IMR-90 (cell line): ENCODE results near the gene PTH1R. TPM values are rescaled to one million over a fixed set of nuclear protein-coding genes. Genes with fewer than 3 reads are reported as not detected.

ENCODE experiments used
- ATAC-seq: fragments of 200-7000 bp; cut with Tn5 transposase; 2 replicates; pipeline ENCODE4 v1.9.1; 2020; ENCODE audit warnings: low read depth, mild to moderate bottlenecking, moderate library complexity
- BruUV-seq: library from RNA; stranded (reverse); fragments of 400-500 nt; replicated peaks from 2 replicates; lab custom pipeline; 2021; lab: Mats Ljungman, UMichigan
- CTCF ChIA-PET: fragments of 300-600 bp; formaldehyde crosslinking; extraction: SDS; loops from one replicate; lab custom pipeline; 2021; ENCODE audit warnings: antibody characterized with exemption; lab: Yijun Ruan, JAX
- POLR2A ChIA-PET: fragments of 300-600 bp; sonication (Branson Sonifier 250); formaldehyde crosslinking; loops from one replicate; lab custom pipeline; 2022; ENCODE audit warnings: antibody characterized with exemption; ENCODE audit not compliant: unreplicated experiment; lab: Charles Lee
- DNase-seq: peaks from one replicate; pipeline ENCODE4 v3.0.0; 2013
- H2AFZ ChIP-seq: replicated peaks from 2 replicates; pipeline ENCODE3; 2013; ENCODE audit warnings: low read length, mild to moderate bottlenecking; ENCODE audit not compliant: poor library complexity
- H2AK5ac ChIP-seq: 2 replicates; pipeline ENCODE4 v1.6.1; 2013; ENCODE audit warnings: low read depth, low read length, inconsistent platforms
- H2AK9ac ChIP-seq: replicated peaks from 2 replicates; pipeline ENCODE3; 2013; ENCODE audit warnings: mild to moderate bottlenecking, low read depth, low read length, moderate library complexity; ENCODE audit not compliant: poor library complexity
- H2BK120ac ChIP-seq: 2 replicates; pipeline ENCODE4 v1.6.1; 2013; ENCODE audit warnings: low read depth, low read length, inconsistent platforms
- H2BK15ac ChIP-seq: 3 replicates; pipeline ENCODE4 v1.6.1; 2013; ENCODE audit warnings: low read depth, low read length, inconsistent platforms
- H2BK20ac ChIP-seq: 2 replicates; pipeline ENCODE4 v1.6.1; 2013; ENCODE audit warnings: low read depth, mild to moderate bottlenecking, inconsistent platforms, low read length, moderate library complexity
- H2BK5ac ChIP-seq: 2 replicates; pipeline ENCODE4 v1.6.1; 2013; ENCODE audit warnings: mild to moderate bottlenecking, low read depth, low read length, inconsistent platforms; ENCODE audit not compliant: poor library complexity, severe bottlenecking
- H3K14ac ChIP-seq: replicated peaks from 2 replicates; pipeline ENCODE4 v1.6.1; 2013; ENCODE audit warnings: low read depth, low read length, inconsistent platforms
- H3K18ac ChIP-seq: 2 replicates; pipeline ENCODE4 v1.6.1; 2013; ENCODE audit warnings: low read depth, low read length, control low read depth
- H3K23ac ChIP-seq: 2 replicates; pipeline ENCODE4 v1.6.1; 2013; ENCODE audit warnings: low read depth, low read length, inconsistent platforms
- H3K27ac ChIP-seq: 2 replicates; pipeline ENCODE4 v1.5.1; 2013; ENCODE audit warnings: mild to moderate bottlenecking, control low read depth, low read length; ENCODE audit not compliant: insufficient read depth
- H3K27me3 ChIP-seq: 2 replicates; pipeline ENCODE4 v1.6.1; 2013; ENCODE audit warnings: low read length; ENCODE audit not compliant: control insufficient read depth, insufficient read depth
- H3K36me3 ChIP-seq: 2 replicates; pipeline ENCODE4 v1.6.1; 2013; ENCODE audit warnings: low read length, mixed read lengths; ENCODE audit not compliant: control insufficient read depth, insufficient read depth
- H3K4ac ChIP-seq: 2 replicates; pipeline ENCODE4 v1.6.1; 2013; ENCODE audit warnings: low read depth, low read length, inconsistent platforms
- H3K4me1 ChIP-seq: 2 replicates; pipeline ENCODE4 v1.6.1; 2013; ENCODE audit warnings: low read length, mixed read lengths; ENCODE audit not compliant: control insufficient read depth, insufficient read depth
- H3K4me2 ChIP-seq: 2 replicates; pipeline ENCODE4 v1.6.1; 2013; ENCODE audit warnings: low read depth, mild to moderate bottlenecking, control low read depth, low read length, moderate library complexity
- H3K4me3 ChIP-seq: 2 replicates; pipeline ENCODE4 v1.5.1; 2013; ENCODE audit warnings: low read depth, mild to moderate bottlenecking, control low read depth, low read length, moderate library complexity; ENCODE audit not compliant: insufficient read depth
- H3K56ac ChIP-seq: 2 replicates; pipeline ENCODE4 v1.6.1; 2013; ENCODE audit warnings: low read length, inconsistent platforms; ENCODE audit not compliant: insufficient read depth; ENCODE audit errors: extremely low read depth
- H3K79me1 ChIP-seq, 2 experiments: 2 replicates each; pipeline ENCODE4 v1.6.1; 2013; ENCODE audit warnings: low read length in 2 of 2, inconsistent platforms in 1 of 2, low read depth in 1 of 2
- H3K9ac ChIP-seq: 2 replicates; pipeline ENCODE4 v1.6.1; 2013; ENCODE audit warnings: low read depth, low read length, control low read depth
- H3K9me1 ChIP-seq: 2 replicates; pipeline ENCODE4 v1.6.1; 2013; ENCODE audit warnings: low read length, inconsistent platforms; ENCODE audit not compliant: insufficient read depth
- H3K9me3 ChIP-seq: 2 replicates; pipeline ENCODE4 v1.6.1; 2013; ENCODE audit warnings: low read length; ENCODE audit not compliant: control insufficient read depth, insufficient read depth
- H4K20me1 ChIP-seq: 2 replicates; pipeline ENCODE4 v1.6.1; 2013; ENCODE audit warnings: low read length, inconsistent platforms; ENCODE audit not compliant: insufficient read depth
- H4K5ac ChIP-seq: 2 replicates; pipeline ENCODE4 v1.6.1; 2013; ENCODE audit warnings: mild to moderate bottlenecking, low read depth, low read length, control low read depth
- H4K8ac ChIP-seq, 2 experiments: 2 replicates each; pipeline ENCODE4 v1.6.1; 2013; ENCODE audit warnings: low read depth in 2 of 2, low read length in 2 of 2, control low read depth in 1 of 2, inconsistent platforms in 1 of 2
- H4K91ac ChIP-seq: 2 replicates; pipeline ENCODE4 v1.6.1; 2013; ENCODE audit warnings: low read depth, low read length, inconsistent platforms; ENCODE audit not compliant: insufficient read depth
- BHLHE40 ChIP-seq: fragments of 150-350 bp; IDR thresholded peaks from 2 replicates; pipeline ENCODE4 v1.6.1; 2016; ENCODE audit warnings: mild to moderate bottlenecking, low read depth, low read length
- CEBPB ChIP-seq: IDR thresholded peaks from 2 replicates; pipeline ENCODE4 v1.6.1; 2012; ENCODE audit warnings: low read depth, low read length, improper control_type of control experiment
- CHD1 ChIP-seq: IDR thresholded peaks from 2 replicates; pipeline ENCODE4 v1.6.1; 2012; ENCODE audit warnings: low read depth, low read length, improper control_type of control experiment
- CTCF ChIP-seq: conservative IDR thresholded peaks from 2 replicates; pipeline ENCODE4 v1.5.1; 2012; ENCODE audit warnings: mild to moderate bottlenecking, low read depth, low read length, improper control_type of control experiment
- ELK1 ChIP-seq: fragments of 150-350 bp; IDR thresholded peaks from 2 replicates; pipeline ENCODE4 v1.6.1; 2016; ENCODE audit warnings: low read depth, mild to moderate bottlenecking, low read length, moderate library complexity, borderline replicate concordance
- MAFK ChIP-seq: IDR thresholded peaks from 2 replicates; pipeline ENCODE4 v1.6.1; 2012; ENCODE audit warnings: low read depth, low read length, improper control_type of control experiment
- RAD21 ChIP-seq: IDR thresholded peaks from 2 replicates; pipeline ENCODE4 v1.6.1; 2012; ENCODE audit warnings: low read length, improper control_type of control experiment
- RFX5 ChIP-seq: IDR thresholded peaks from 2 replicates; pipeline ENCODE4 v1.8.0; 2012; ENCODE audit warnings: low read depth, mild to moderate bottlenecking, low read length, moderate library complexity
- SMC3 ChIP-seq: fragments of 150-350 bp; IDR thresholded peaks from 2 replicates; pipeline ENCODE4 v1.6.1; 2016; ENCODE audit warnings: low read depth, mild to moderate bottlenecking, antibody characterized with exemption, low read length, moderate library complexity
- whole genome bisulfite sequencing, 2 experiments: methylation state at CpG; one replicate each; pipeline versions ENCODE4 v1.1.5 to v1.1.7; 2013; ENCODE audit warnings: missing lambda C conversion rate in 2 of 2; ENCODE audit not compliant: insufficient read length in 1 of 2; ENCODE audit errors: extremely low coverage in 2 of 2; 5-methylcytosine and 5-hydroxymethylcytosine counted together
- dilution Hi-C: fragments of 300-500 bp; cut with HindIII; formaldehyde crosslinking; loops from one replicate; pipeline ENCODE4 v1.14.3; 2018; ENCODE audit warnings: low sequenced_read_pairs; ENCODE audit not compliant: unreplicated experiment
- in situ Hi-C: fragments of 300-500 bp; cut with MboI; formaldehyde crosslinking; loops from 3 replicates; pipeline ENCODE4 v1.14.3; 2019; ENCODE audit warnings: low sequenced_read_pairs, inconsistent platforms, mixed read lengths
- intact Hi-C: fragments of 100-400 bp; cut with micrococcal nuclease; formaldehyde crosslinking; loops from 2 replicates; pipeline ENCODE4 v1.10.0; 2022
- polyA plus RNA-seq, 3 experiments: library from polyadenylated mRNA; depleted of rRNA; stranded (reverse); fragments of >200 nt; gene quantifications; 2 replicates each; pipeline ENCODE4 v1.2.3, GENCODE V29; 2012; ENCODE audit warnings: low replicate concordance in 1 of 3
- total RNA-seq: library from RNA; depleted of rRNA; stranded (reverse); fragments of >200 nt; gene quantifications from 2 replicates; pipeline ENCODE4 v1.2.3, GENCODE V29; 2012

The PTH1R gene
- total and polyA plus RNA-seq, 2 of the 4 experiments (the other 2 are of a cell fraction) = 0.15 to 0.18 TPM

GRCh38 chr3:46901591-46902187, 24.2 kb downstream of the PTH1R start:
- CTCF ChIA-PET = no interaction called here
- TF ChIP-seq RAD21 (no peak), CTCF (no peak), SMC3 (no peak), CEBPB (no peak), BHLHE40 (no peak), MAFK (no peak), CHD1 (no peak), RFX5 (no peak), ELK1 (no peak)
- H3K4ac ChIP-seq = no peak overlapping the region
- no peaks in the 10 kb centered on the region for H4K20me1 ChIP-seq
- H3K14ac ChIP-seq = no peak overlapping the region
- H2AK5ac ChIP-seq = no peak overlapping the region
- ATAC-seq = no peak
- no peak overlapping the region for H3K4me3 ChIP-seq
- no peaks in the 10 kb centered on the region for H3K36me3 ChIP-seq
- H3K9me1 ChIP-seq = peaks cover 4% of the 10 kb centered on the region; the same call in 1 of the 2 replicates
- no TSS peak for BruUV-seq
- H2BK5ac ChIP-seq = no peak overlapping the region
- no peak overlapping the region for H3K9ac ChIP-seq
- H4K8ac ChIP-seq = no peak overlapping the region
- H2AK9ac ChIP-seq = no peak overlapping the region
- H2BK20ac ChIP-seq = no peak overlapping the region
- H3K9me3 ChIP-seq = no peaks in the 10 kb centered on the region
- dilution Hi-C loops (no loop called here), intact Hi-C loops (no loop called here), in situ Hi-C loops (no loop called here)
- H2BK15ac ChIP-seq = no peak overlapping the region
- no peak overlapping the region for H4K5ac ChIP-seq
- H2AFZ ChIP-seq = no peak overlapping the region
- peaks cover 4% of the 10 kb centered on the region; the same call in 1 of the 2 replicates for H3K27me3 ChIP-seq
- no peak overlapping the region for H3K56ac ChIP-seq
- no peak overlapping the region for H3K4me2 ChIP-seq
- POLR2A ChIA-PET = no interaction called here
- no peak for DNase-seq
- H3K27ac ChIP-seq = no peak overlapping the region
- no peak overlapping the region for H3K23ac ChIP-seq
- H3K18ac ChIP-seq = no peak overlapping the region
- 97% methylated on average over 10 of the region's 17 CpGs; no CpG with 5 or more reads in 1 of the 2 experiments for WGBS, 2 experiments
- no peaks in the 10 kb centered on the region for H3K79me1 ChIP-seq
- no peak overlapping the region for H2BK120ac ChIP-seq
- H3K4me1 ChIP-seq = no peaks in the 10 kb centered on the region
- H4K91ac ChIP-seq = no peak overlapping the region
